Lower leg skin (tissue), 4 donors: ENCODE measurements around the gene DDX39A. TPM values are rescaled to one million over a fixed set of nuclear protein-coding genes. Genes with fewer than 3 reads are reported as not detected.

Experiments used
- DNase-seq, 2 donors: peaks; one replicate each; pipeline ENCODE4 v3.0.0-alpha.2; 2019; ENCODE audit warnings: low spot score in 2 of 2
- H3K4me3 ChIP-seq: fragments of 200-600 bp; sonication (generic); 2 replicates; pipeline ENCODE4 v1.5.1; 2017; ENCODE audit warnings: mild to moderate bottlenecking, low read depth; ENCODE audit not compliant: poor library complexity, severe bottlenecking
- POLR2A ChIP-seq, 2 donors: fragments of 450-650 bp; IDR thresholded peaks; one replicate each; pipeline ENCODE4 v1.6.1; 2016 to 2017; ENCODE audit warnings: antibody characterized with exemption in 2 of 2, mild to moderate bottlenecking in 1 of 2, moderate library complexity in 1 of 2
- WGBS, 2 donors: methylation state at CpG; one replicate each; pipeline ENCODE4 v1.1.5; 2018; 5-methylcytosine and 5-hydroxymethylcytosine counted together
- intact Hi-C: fragments of 100-400 bp; cut with DNase I; formaldehyde crosslinking; loops from one replicate; pipeline ENCODE4 v1.15.0; 2023; ENCODE audit warnings: low total_unique reads
- total RNA-seq, 4 donors: library from RNA; depleted of rRNA; stranded (reverse); fragments of >200 nt; gene quantifications; one replicate each; pipeline ENCODE4 v1.1.0, GENCODE V29; 2016
- TF ChIP-seq, protein P1 (sequence below), 3 donors: fragments of 450-650 bp; IDR thresholded peaks; one replicate each; pipeline ENCODE4 v1.5.1; 2016; ENCODE audit warnings: antibody characterized with exemption in 3 of 3, mild to moderate bottlenecking in 3 of 3, moderate library complexity in 2 of 3

DDX39A gene
- total RNA-seq, 4 donors from 2014 or later = 65.7 to 128 (median 76.4) TPM

GRCh38 chr19:14430712-14431111, 11.6 kb upstream of the DDX39A start:
- no peak for DNase-seq
- no peak overlapping the region for H3K4me3 ChIP-seq
- WGBS, 2 donors = 72 to 74% methylated on average over 3 of the region's 3 CpGs
- TF ChIP-seq POLR2A (IDR thresholded peaks at IDR 0.05) = no peak
- TF ChIP-seq, protein P1, sequence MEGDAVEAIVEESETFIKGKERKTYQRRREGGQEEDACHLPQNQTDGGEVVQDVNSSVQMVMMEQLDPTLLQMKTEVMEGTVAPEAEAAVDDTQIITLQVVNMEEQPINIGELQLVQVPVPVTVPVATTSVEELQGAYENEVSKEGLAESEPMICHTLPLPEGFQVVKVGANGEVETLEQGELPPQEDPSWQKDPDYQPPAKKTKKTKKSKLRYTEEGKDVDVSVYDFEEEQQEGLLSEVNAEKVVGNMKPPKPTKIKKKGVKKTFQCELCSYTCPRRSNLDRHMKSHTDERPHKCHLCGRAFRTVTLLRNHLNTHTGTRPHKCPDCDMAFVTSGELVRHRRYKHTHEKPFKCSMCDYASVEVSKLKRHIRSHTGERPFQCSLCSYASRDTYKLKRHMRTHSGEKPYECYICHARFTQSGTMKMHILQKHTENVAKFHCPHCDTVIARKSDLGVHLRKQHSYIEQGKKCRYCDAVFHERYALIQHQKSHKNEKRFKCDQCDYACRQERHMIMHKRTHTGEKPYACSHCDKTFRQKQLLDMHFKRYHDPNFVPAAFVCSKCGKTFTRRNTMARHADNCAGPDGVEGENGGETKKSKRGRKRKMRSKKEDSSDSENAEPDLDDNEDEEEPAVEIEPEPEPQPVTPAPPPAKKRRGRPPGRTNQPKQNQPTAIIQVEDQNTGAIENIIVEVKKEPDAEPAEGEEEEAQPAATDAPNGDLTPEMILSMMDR (IDR thresholded peaks at IDR 0.05) = no peak
- intact Hi-C loops = no loop called here

DNA sequence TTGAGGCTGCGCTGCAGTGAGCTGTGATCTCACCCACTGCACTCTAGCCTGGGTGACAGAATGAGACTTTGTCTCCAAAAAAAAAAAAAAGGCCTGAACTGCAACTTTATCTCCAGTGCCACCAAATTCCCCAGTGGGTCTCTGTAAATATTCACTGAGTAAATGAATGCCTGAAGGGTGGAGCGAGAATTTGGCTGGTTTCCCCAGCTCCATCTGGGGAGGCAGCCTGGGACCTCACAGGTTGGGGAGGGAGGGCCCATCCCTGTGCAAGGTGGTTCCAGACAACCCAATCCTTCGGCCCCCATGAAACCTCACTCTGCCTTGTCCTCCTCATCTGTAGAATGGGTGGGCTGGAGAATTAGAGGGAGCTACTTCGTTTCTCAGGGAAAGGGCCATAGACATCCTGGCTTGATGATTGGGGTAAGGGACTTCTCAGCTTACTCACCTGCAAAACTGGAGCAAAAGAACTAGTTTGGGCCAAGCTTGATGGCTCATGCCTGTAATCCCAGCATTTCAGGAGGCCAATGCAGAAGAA, 9.8 kb upstream of the DDX39A start:
- WGBS, 2 donors = 70 to 73% methylated on average over 4 of the region's 4 CpGs
- no peak overlapping the region for H3K4me3 ChIP-seq
- DNase-seq = no peak
- intact Hi-C loops = no loop called here
- TF ChIP-seq, protein P1 (IDR thresholded peaks at IDR 0.05) = no peak
- TF ChIP-seq POLR2A (IDR thresholded peaks at IDR 0.05) = no peak

- intact Hi-C loops = no loop called here
- DNase-seq = no peak
- TF ChIP-seq, protein P1 (IDR thresholded peaks at IDR 0.05) = no peak
- TF ChIP-seq POLR2A (IDR thresholded peaks at IDR 0.05) = no peak
- 61 to 90% methylated on average over 2 of the region's 2 CpGs for WGBS, 2 donors
- no peak overlapping the region for H3K4me3 ChIP-seq
These were observed 8.3 kb upstream of the DDX39A start for GRCh38 chr19:14427461-14427860.

GRCh38 chr19:14425696-14426138, 6.6 kb upstream of the DDX39A start:
- no peak overlapping the region for H3K4me3 ChIP-seq
- WGBS, 2 donors = 64 to 69% methylated on average over 7 of the region's 7 CpGs
- TF ChIP-seq, protein P1 (IDR thresholded peaks at IDR 0.05) = no peak
- TF ChIP-seq POLR2A (IDR thresholded peaks at IDR 0.05) = no peak
- no peak for DNase-seq
- intact Hi-C loops = no loop called here

DNA sequence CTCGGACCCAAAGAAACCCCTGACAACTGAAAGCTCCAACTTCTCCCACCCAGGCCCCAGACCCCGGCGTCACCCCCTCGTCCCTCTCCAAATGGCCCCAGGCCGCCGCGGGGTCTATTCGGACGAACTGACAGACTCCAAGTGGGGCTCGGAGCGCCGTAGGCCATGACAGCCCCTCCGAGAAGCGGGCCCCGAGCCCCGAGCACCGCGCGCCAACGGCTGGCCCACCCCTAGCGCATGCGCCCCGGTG, 360 bp downstream of the DDX39A start:
- intact Hi-C loops = no loop called here
- 0 to 1% methylated on average over 5 to 23 of the region's 23 CpGs for WGBS, 2 donors
- TF ChIP-seq, protein P1 (IDR thresholded peaks at IDR 0.05) = no peak
- TF ChIP-seq POLR2A (IDR thresholded peaks at IDR 0.05) = no peak
- DNase-seq = no peak
- H3K4me3 ChIP-seq = peak overlapping the region; percentile 89

GRCh38 chr19:14416817-14417231, 2.3 kb downstream of the DDX39A start:
- 20 to 30% methylated on average over 6 of the region's 6 CpGs for WGBS, 2 donors
- H3K4me3 ChIP-seq = no peak overlapping the region
- intact Hi-C loops = no loop called here
- TF ChIP-seq POLR2A (IDR thresholded peaks at IDR 0.05) = no peak
- TF ChIP-seq, protein P1 (IDR thresholded peaks at IDR 0.05) = no peak
- DNase-seq = peak in 1 of 2 donors; percentile 92
